HepG2 (cell line): ENCODE measurements around the gene MZT2A.

ENCODE experiments used
- BCL3 ChIP-seq: sonication (generic); formaldehyde crosslinking; IDR thresholded peaks from 2 replicates; pipeline ENCODE4 v1.5.1; 2020; ENCODE audit warnings: mild to moderate bottlenecking, missing genetic modification reagents, moderate library complexity
- KLF13 ChIP-seq: sonication (generic); formaldehyde crosslinking; IDR thresholded peaks from 2 replicates; pipeline ENCODE4 v1.4.0; 2020; ENCODE audit warnings: mild to moderate bottlenecking, missing genetic modification reagents
- PREB ChIP-seq: sonication (generic); formaldehyde crosslinking; IDR thresholded peaks from 2 replicates; pipeline ENCODE4 v1.4.0; 2020; ENCODE audit warnings: missing genetic modification reagents
- TCF12 ChIP-seq, 2 experiments: fragments of 450-650 bp in 1 of 2; sonication (generic) in 1 of 2; formaldehyde crosslinking in 1 of 2; IDR thresholded peaks; 2 replicates each; pipeline versions ENCODE4 v1.6.1 to v1.8.0; 2017 to 2022; ENCODE audit warnings: antibody characterized with exemption in 1 of 2, mild to moderate bottlenecking in 1 of 2, missing genetic modification reagents in 1 of 2, moderate library complexity in 1 of 2
- ZBTB39 ChIP-seq: sonication (generic); formaldehyde crosslinking; IDR thresholded peaks from 2 replicates; pipeline ENCODE4 v1.5.0; 2020; ENCODE audit warnings: missing genetic modification reagents
- ZNF501 ChIP-seq: sonication (generic); formaldehyde crosslinking; IDR thresholded peaks from 2 replicates; pipeline ENCODE4 v1.5.1; 2020; ENCODE audit warnings: mild to moderate bottlenecking, moderate library complexity, missing genetic modification reagents
- ZNF747 ChIP-seq: sonication (generic); formaldehyde crosslinking; IDR thresholded peaks from 2 replicates; pipeline ENCODE4 v1.8.1; 2023; ENCODE audit warnings: missing genetic modification reagents, mild to moderate bottlenecking, borderline replicate concordance

GRCh38 chr2:131517106-131517831 is 25.1 kb upstream of the MZT2A start:
- no peak for TF ChIP-seq KLF13 (CRISPR knock-in tag)
- TF ChIP-seq TCF12 (IDR thresholded peaks at IDR 0.05) = no peak
- no peak for TF ChIP-seq TCF12 (CRISPR knock-in tag; IDR thresholded peaks at IDR 0.05)
- no peak for TF ChIP-seq BCL3 (CRISPR knock-in tag)
- no peak for TF ChIP-seq ZNF747 (CRISPR knock-in tag)
- no peak for TF ChIP-seq ZBTB39
- TF ChIP-seq PREB (CRISPR knock-in tag) = no peak
- no peak for TF ChIP-seq ZNF501 (CRISPR knock-in tag)
